ENCODE data around the gene SFT2D3. TPM values are rescaled to one million over a fixed set of nuclear protein-coding genes. Genes with fewer than 3 reads are reported as not detected.

The SFT2D3 gene
- total and polyA plus RNA-seq, 9 donors, result 5.1 to 9.8 (median 6.9) TPM

DNA sequence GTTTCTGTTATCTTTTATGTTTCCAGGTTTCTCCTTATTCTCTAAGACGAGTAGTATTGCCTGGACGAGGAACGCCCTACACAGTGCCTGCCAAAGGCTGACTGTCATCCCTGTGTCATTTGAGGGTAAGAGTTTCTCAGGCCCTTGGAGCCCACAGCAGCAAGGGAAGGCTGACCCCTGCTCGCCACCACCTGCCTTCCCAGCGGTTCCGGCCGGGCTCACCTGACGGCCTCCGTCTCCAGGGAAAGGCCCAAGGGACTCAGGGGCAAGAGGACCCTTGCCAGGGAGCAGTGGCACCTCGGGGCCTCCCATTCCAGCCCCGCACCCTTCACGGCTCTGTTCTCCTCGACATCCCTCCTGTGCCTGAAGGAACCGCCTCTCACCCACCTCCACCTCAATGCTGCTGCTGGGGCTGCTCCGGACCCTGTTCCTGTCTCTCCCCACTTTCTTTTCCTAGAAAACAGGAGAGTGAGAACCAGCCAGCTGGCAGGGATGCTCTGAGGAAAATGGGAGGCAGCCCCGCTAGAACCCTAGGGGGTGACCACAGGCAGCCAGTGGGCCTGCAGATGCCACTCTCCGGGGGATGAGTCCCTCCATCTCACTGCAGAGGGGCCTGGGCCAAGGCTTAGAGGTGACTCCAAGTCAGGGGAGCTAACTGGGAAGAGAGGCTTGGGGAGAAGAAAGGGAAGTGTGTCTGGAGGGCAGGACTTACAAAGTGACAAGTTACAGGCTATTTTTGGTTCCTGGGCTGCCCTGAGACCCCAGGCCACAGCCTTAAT lies 27.8 kb upstream of the SFT2D3 start:
- no peaks in the 10 kb centered on the region for H3K27me3 ChIP-seq
- H3K9me3 ChIP-seq, result no peaks in the 10 kb centered on the region
- H3K4me1 ChIP-seq (ENCODE audit: insufficient read depth), result peaks cover 1% of the 10 kb centered on the region
- intact Hi-C loops (cut with DNase I), result no loop called here
- no peaks in the 10 kb centered on the region for H3K36me3 ChIP-seq
- WGBS, 3 donors, result 70 to 82% (median 73%) methylated on average over 17 of the region's 17 CpGs
- TF ChIP-seq, protein P1, sequence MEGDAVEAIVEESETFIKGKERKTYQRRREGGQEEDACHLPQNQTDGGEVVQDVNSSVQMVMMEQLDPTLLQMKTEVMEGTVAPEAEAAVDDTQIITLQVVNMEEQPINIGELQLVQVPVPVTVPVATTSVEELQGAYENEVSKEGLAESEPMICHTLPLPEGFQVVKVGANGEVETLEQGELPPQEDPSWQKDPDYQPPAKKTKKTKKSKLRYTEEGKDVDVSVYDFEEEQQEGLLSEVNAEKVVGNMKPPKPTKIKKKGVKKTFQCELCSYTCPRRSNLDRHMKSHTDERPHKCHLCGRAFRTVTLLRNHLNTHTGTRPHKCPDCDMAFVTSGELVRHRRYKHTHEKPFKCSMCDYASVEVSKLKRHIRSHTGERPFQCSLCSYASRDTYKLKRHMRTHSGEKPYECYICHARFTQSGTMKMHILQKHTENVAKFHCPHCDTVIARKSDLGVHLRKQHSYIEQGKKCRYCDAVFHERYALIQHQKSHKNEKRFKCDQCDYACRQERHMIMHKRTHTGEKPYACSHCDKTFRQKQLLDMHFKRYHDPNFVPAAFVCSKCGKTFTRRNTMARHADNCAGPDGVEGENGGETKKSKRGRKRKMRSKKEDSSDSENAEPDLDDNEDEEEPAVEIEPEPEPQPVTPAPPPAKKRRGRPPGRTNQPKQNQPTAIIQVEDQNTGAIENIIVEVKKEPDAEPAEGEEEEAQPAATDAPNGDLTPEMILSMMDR (IDR thresholded peaks at IDR 0.05), result no peak
- TF ChIP-seq EP300 (IDR thresholded peaks at IDR 0.05) (no peak), POLR2A (IDR thresholded peaks at IDR 0.05) (no peak)
- H3K4me3 ChIP-seq, result peak overlapping the region; percentile 56
- DNase-seq, result no peak
- H3K27ac ChIP-seq, result no peak overlapping the region

DNA sequence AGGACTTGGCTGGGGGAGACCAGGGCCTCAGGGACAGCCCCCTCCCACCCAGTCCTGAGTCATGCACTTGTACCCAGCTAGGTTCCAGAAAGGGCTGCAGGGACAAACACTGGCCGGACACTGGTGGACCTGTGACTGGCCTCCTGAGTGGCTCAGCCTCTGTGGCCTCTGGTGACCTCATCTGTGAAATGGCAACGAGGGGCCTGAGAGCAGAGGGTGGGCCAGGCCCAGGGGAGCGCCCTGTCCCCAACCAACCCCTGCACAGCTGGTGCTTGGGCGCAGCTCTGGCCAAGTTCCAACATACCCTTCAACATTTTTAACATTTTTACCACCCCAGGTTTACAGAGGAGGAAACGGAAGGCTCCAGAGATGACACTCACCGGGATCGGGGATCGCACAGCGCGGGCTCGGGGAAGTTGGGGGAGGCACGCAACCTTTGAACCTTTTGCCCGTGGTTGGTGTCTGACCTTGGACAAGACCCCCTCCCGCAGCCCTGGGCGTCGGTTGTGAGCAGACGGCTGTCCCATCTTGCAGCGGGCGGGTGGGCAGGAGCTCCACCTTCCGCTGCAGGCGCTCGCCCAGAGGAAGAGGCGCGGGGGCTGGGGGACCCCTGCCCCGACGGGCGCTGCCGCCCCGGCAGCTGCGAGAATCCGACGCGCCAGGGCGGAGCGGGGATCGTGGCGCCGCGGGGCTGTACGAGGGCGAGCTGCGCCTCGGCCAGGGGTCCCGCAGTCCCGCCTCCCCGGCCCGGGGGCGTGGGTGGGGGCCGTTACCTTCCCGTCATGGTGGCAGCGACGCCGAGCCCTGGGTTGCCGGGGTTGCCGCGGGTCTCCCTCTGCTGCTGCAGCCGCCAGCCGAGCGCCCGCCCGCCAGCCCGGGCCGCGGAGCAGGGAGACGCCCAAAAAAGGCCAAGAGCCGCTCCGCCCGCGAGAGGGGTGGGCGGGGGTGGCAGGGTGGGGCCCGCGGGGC lies 26.8 kb upstream of the SFT2D3 start:
- WGBS, 3 donors, result 4 to 6% (median 5%) methylated on average over 40 to 72 of the region's 72 CpGs
- Histone ChIP-seq H3K27me3 (no peaks in the 10 kb centered on the region), H3K4me3 (peak overlapping the region; percentile 56), H3K4me1 (ENCODE audit: insufficient read depth) (peaks cover 1% of the 10 kb centered on the region), H3K9me3 (no peaks in the 10 kb centered on the region), H3K36me3 (no peaks in the 10 kb centered on the region), H3K27ac (peak overlapping the region; percentile 4 to 5)
- DNase-seq, result peak in 1 of 5 donors; percentile 51
- no peak for TF ChIP-seq EP300 (IDR thresholded peaks at IDR 0.05)
- TF ChIP-seq POLR2A (IDR thresholded peaks at IDR 0.05), result no peak
- TF ChIP-seq, protein P1 (IDR thresholded peaks at IDR 0.05), result no peak
- intact Hi-C loops (cut with DNase I), result no loop called here

DNA sequence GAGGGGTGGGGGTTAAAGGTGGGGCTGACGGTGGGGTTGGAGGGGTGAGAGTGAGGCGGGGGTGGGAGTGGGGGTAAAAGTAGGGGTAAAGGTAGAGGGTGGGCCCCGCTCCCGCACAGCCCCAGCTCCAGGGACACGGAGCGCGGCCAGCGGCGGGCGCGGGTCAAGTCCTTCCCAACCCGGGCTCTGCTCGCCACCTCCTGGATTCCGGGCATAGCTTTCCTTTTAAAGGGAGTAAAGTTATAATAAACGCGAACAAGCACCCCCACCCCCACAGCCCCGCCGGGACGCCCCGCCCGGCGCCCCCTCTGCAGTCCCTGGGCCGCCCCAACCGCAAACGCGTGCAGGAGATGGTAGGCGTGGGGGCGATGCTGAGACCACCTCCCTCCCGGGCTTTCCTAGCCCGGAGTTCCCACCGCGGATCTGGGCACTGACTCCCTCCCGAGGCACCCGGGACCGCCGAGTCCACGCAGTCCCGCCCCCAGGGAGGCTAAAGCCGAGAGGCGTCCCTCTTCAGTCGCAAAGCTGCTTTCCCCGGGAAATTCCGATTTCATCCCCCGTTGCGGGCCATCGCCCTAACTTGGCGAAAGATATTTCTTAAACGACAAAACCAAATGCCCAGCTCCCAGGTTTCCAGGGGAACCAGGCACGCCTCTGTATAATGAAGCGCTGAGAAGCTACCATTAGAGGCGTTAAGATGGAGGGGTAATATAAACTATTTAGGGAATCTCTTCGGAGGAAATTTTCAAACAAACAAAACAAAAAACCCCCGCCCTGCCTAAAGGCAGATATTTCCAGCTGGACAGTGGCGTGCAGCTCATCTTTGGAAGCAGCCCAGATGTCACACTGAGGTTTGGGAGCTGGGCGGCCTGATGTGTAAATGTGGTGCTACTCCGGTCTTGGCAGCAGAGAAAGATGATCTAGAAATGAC lies 25.7 kb upstream of the SFT2D3 start, which contains the start of gene LIMS2:
TSS of gene LIMS2 (minus strand) at position 200 of the 931 bp plus-strand sequence. CDS start 506 bp downstream, outside the sequence.
- H3K4me3 ChIP-seq, result peak within 1 kb of the TSS; percentile 56
- peak in 1 of 5 donors; percentile 53 for DNase-seq
- H3K4me1 ChIP-seq (ENCODE audit: insufficient read depth), result peaks cover 1% of the 10 kb centered on the region
- H3K27ac ChIP-seq, result peak within 1 kb of the TSS; percentile 4 to 5
- WGBS, 3 donors, result 1% methylated on average over 56 of the region's 56 CpGs
- TF ChIP-seq EP300 (IDR thresholded peaks at IDR 0.05), result no peak
- TF ChIP-seq, protein P1 (IDR thresholded peaks at IDR 0.05), result no peak
- TF ChIP-seq POLR2A (IDR thresholded peaks at IDR 0.05), result no peak
- no peaks in the 10 kb centered on the region for H3K36me3 ChIP-seq
- H3K9me3 ChIP-seq, result no peaks in the 10 kb centered on the region
- intact Hi-C loops (cut with DNase I), result no loop called here
- no peaks in the 10 kb centered on the region for H3K27me3 ChIP-seq

Measured in ovary (tissue), 9 donors.